SK-N-SH treated with all-trans-retinoic acid at 6 μM for 48 hours (cell line): ENCODE results near the gene EPB42.

Experiments used
- ATAC-seq: fragments of 200-7000 bp; cut with Tn5 transposase; 3 replicates; pipeline ENCODE4 v1.9.1; 2020; ENCODE audit warnings: mild to moderate bottlenecking, moderate library complexity
- ARNTL ChIP-seq: fragments of 450-650 bp; formaldehyde crosslinking; IDR thresholded peaks from 2 replicates; pipeline ENCODE4 v1.5.0; 2020; ENCODE audit warnings: low read depth, mild to moderate bottlenecking, moderate library complexity, borderline replicate concordance
- BACH2 ChIP-seq: fragments of 250-450 bp; sonication (Bioruptor Pico); IDR thresholded peaks from 2 replicates; pipeline ENCODE4 v1.9.0; 2021; ENCODE audit warnings: mild to moderate bottlenecking, borderline replicate concordance
- CSDC2 ChIP-seq: fragments of 250-450 bp; sonication (Bioruptor Pico); IDR thresholded peaks from 2 replicates; pipeline ENCODE4 v1.5.0; 2020; ENCODE audit warnings: mild to moderate bottlenecking, moderate library complexity
- ESRRG ChIP-seq: fragments of 250-450 bp; sonication (Bioruptor Pico); IDR thresholded peaks from 2 replicates; pipeline ENCODE4 v1.6.1; 2021; ENCODE audit warnings: mild to moderate bottlenecking
- GLIS3 ChIP-seq: fragments of 250-450 bp; sonication (Bioruptor Pico); IDR thresholded peaks from 2 replicates; pipeline ENCODE4 v1.5.0; 2020; ENCODE audit warnings: mild to moderate bottlenecking, moderate library complexity
- ISL1 ChIP-seq: fragments of 250-450 bp; sonication (Bioruptor Pico); IDR thresholded peaks from 2 replicates; pipeline ENCODE4 v2.1.2; 2022; ENCODE audit warnings: mild to moderate bottlenecking, moderate library complexity
- OSR1 ChIP-seq: fragments of 250-450 bp; sonication (Bioruptor Pico); IDR thresholded peaks from 2 replicates; pipeline ENCODE4 v1.8.0; 2022; ENCODE audit warnings: moderate library complexity, mild to moderate bottlenecking, inconsistent platforms
- RARB ChIP-seq: fragments of 250-450 bp; sonication (Bioruptor Pico); IDR thresholded peaks from 2 replicates; pipeline ENCODE4 v1.8.0; 2021; ENCODE audit warnings: mild to moderate bottlenecking, moderate library complexity
- SNAI2 ChIP-seq: fragments of 250-450 bp; sonication (Bioruptor Pico); IDR thresholded peaks from 2 replicates; pipeline ENCODE4 v1.5.0; 2020; ENCODE audit warnings: mild to moderate bottlenecking, moderate library complexity
- TCF4 ChIP-seq: fragments of 250-450 bp; sonication (Bioruptor Pico); IDR thresholded peaks from 2 replicates; pipeline ENCODE4 v1.8.0; 2021; ENCODE audit warnings: mild to moderate bottlenecking, moderate library complexity, borderline replicate concordance
- TOX ChIP-seq: fragments of 250-450 bp; sonication (Bioruptor Pico); IDR thresholded peaks from 2 replicates; pipeline ENCODE4 v1.8.0; 2021; ENCODE audit warnings: mild to moderate bottlenecking, moderate library complexity, borderline replicate concordance
- ZC3H10 ChIP-seq: fragments of 250-450 bp; sonication (Bioruptor Pico); IDR thresholded peaks from 2 replicates; pipeline ENCODE4 v1.5.1; 2021; ENCODE audit warnings: mild to moderate bottlenecking, moderate library complexity
- ZFP3 ChIP-seq: fragments of 250-450 bp; sonication (Bioruptor Pico); IDR thresholded peaks from 2 replicates; pipeline ENCODE4 v1.5.0; 2020; ENCODE audit warnings: mild to moderate bottlenecking, moderate library complexity
- ZFP30 ChIP-seq: fragments of 450-650 bp; formaldehyde crosslinking; IDR thresholded peaks from 2 replicates; pipeline ENCODE4 v1.5.0; 2022; ENCODE audit warnings: mild to moderate bottlenecking, moderate library complexity
- ZNF565 ChIP-seq: fragments of 450-650 bp; formaldehyde crosslinking; conservative IDR thresholded peaks from 2 replicates; pipeline ENCODE4 v1.5.0; 2020; ENCODE audit warnings: low read depth, mild to moderate bottlenecking, moderate library complexity
- ZNF70 ChIP-seq: fragments of 450-650 bp; formaldehyde crosslinking; IDR thresholded peaks from 2 replicates; pipeline ENCODE4 v1.5.0; 2020; ENCODE audit warnings: mild to moderate bottlenecking, moderate library complexity
- ZNF8 ChIP-seq: fragments of 450-650 bp; formaldehyde crosslinking; IDR thresholded peaks from 2 replicates; pipeline ENCODE4 v1.5.0; 2020; ENCODE audit warnings: mild to moderate bottlenecking, moderate library complexity
- TF ChIP-seq, protein P1 (sequence below): fragments of 250-450 bp; sonication (Bioruptor Pico); IDR thresholded peaks from 2 replicates; pipeline ENCODE4 v1.5.1; 2021; ENCODE audit warnings: mild to moderate bottlenecking, moderate library complexity
- TF ChIP-seq, protein P2 (sequence below): fragments of 250-450 bp; sonication (Bioruptor Pico); IDR thresholded peaks from 2 replicates; pipeline ENCODE4 v1.5.0; 2020; ENCODE audit warnings: mild to moderate bottlenecking, moderate library complexity
- TF ChIP-seq, protein P3 (sequence below): fragments of 250-450 bp; sonication (Bioruptor Pico); IDR thresholded peaks from 2 replicates; pipeline ENCODE4 v1.5.1; 2020; ENCODE audit warnings: low read depth, mild to moderate bottlenecking, moderate library complexity
- TF ChIP-seq, protein P4 (sequence below): fragments of 250-450 bp; sonication (Bioruptor Pico); IDR thresholded peaks from 2 replicates; pipeline ENCODE4 v1.8.0; 2021; ENCODE audit warnings: low read depth, mild to moderate bottlenecking, moderate library complexity, borderline replicate concordance

EPB42 gene

GRCh38 chr15:43249236-43249635 lies 28.4 kb upstream of the EPB42 start:
- ATAC-seq = no peak
- TF ChIP-seq GLIS3 (CRISPR knock-in tag) (no peak), TCF4 (CRISPR knock-in tag) (no peak), ZFP3 (CRISPR knock-in tag) (no peak), ZNF565 (no peak), OSR1 (CRISPR knock-in tag) (no peak), ZNF70 (CRISPR knock-in tag) (no peak), ZFP30 (CRISPR knock-in tag) (no peak), SNAI2 (CRISPR knock-in tag) (no peak), BACH2 (CRISPR knock-in tag) (no peak), ESRRG (CRISPR knock-in tag) (no peak), ISL1 (no peak), ZC3H10 (CRISPR knock-in tag) (no peak), ZNF8 (CRISPR knock-in tag) (no peak), RARB (CRISPR knock-in tag) (no peak), CSDC2 (CRISPR knock-in tag) (no peak)
- TF ChIP-seq, protein P1, sequence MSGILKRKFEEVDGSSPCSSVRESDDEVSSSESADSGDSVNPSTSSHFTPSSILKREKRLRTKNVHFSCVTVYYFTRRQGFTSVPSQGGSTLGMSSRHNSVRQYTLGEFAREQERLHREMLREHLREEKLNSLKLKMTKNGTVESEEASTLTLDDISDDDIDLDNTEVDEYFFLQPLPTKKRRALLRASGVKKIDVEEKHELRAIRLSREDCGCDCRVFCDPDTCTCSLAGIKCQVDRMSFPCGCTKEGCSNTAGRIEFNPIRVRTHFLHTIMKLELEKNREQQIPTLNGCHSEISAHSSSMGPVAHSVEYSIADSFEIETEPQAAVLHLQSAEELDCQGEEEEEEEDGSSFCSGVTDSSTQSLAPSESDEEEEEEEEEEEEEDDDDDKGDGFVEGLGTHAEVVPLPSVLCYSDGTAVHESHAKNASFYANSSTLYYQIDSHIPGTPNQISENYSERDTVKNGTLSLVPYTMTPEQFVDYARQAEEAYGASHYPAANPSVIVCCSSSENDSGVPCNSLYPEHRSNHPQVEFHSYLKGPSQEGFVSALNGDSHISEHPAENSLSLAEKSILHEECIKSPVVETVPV (CRISPR knock-in tag) = no peak
- TF ChIP-seq, protein P2, sequence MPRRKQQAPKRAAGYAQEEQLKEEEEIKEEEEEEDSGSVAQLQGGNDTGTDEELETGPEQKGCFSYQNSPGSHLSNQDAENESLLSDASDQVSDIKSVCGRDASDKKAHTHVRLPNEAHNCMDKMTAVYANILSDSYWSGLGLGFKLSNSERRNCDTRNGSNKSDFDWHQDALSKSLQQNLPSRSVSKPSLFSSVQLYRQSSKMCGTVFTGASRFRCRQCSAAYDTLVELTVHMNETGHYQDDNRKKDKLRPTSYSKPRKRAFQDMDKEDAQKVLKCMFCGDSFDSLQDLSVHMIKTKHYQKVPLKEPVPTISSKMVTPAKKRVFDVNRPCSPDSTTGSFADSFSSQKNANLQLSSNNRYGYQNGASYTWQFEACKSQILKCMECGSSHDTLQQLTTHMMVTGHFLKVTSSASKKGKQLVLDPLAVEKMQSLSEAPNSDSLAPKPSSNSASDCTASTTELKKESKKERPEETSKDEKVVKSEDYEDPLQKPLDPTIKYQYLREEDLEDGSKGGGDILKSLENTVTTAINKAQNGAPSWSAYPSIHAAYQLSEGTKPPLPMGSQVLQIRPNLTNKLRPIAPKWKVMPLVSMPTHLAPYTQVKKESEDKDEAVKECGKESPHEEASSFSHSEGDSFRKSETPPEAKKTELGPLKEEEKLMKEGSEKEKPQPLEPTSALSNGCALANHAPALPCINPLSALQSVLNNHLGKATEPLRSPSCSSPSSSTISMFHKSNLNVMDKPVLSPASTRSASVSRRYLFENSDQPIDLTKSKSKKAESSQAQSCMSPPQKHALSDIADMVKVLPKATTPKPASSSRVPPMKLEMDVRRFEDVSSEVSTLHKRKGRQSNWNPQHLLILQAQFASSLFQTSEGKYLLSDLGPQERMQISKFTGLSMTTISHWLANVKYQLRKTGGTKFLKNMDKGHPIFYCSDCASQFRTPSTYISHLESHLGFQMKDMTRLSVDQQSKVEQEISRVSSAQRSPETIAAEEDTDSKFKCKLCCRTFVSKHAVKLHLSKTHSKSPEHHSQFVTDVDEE (CRISPR knock-in tag) = no peak
- TF ChIP-seq, protein P3, sequence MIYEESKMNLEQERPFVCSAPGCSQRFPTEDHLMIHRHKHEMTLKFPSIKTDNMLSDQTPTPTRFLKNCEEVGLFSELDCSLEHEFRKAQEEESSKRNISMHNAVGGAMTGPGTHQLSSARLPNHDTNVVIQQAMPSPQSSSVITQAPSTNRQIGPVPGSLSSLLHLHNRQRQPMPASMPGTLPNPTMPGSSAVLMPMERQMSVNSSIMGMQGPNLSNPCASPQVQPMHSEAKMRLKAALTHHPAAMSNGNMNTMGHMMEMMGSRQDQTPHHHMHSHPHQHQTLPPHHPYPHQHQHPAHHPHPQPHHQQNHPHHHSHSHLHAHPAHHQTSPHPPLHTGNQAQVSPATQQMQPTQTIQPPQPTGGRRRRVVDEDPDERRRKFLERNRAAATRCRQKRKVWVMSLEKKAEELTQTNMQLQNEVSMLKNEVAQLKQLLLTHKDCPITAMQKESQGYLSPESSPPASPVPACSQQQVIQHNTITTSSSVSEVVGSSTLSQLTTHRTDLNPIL (CRISPR knock-in tag) = no peak

DNA sequence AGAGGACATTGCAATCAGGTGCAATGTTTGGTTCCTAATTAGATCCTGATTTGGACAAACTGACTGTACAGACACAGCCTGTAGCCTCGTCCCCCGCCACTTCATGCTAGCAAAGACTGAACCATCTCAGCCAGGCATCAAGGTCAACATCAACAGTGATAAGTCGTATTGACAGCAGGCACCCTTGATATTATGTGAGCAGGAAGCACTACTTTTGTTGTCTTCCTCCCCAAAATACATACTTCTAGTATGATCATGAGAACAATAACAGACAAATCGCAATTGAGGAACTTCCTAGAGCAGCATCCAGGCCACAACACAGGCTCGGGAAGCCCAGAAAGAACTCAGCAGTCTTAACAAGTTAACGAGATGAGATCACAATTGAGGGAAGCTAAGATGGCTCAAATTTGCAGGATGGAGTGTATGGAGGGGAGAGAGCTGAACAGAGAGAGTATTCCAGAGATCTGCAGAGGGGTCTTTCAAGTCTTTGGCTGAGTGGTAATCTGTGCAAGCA lies 25.5 kb upstream of the EPB42 start:
- TF ChIP-seq ZFP3 (CRISPR knock-in tag) (no peak), TCF4 (CRISPR knock-in tag) (no peak), ZC3H10 (CRISPR knock-in tag) (no peak), ESRRG (CRISPR knock-in tag) (no peak), ARNTL (no peak), ZNF565 (no peak), CSDC2 (CRISPR knock-in tag) (no peak), ZNF8 (CRISPR knock-in tag) (no peak), TOX (no peak), OSR1 (CRISPR knock-in tag) (no peak), RARB (CRISPR knock-in tag) (no peak), GLIS3 (CRISPR knock-in tag) (no peak)
- TF ChIP-seq, protein P3 (CRISPR knock-in tag) = no peak
- TF ChIP-seq, protein P4, sequence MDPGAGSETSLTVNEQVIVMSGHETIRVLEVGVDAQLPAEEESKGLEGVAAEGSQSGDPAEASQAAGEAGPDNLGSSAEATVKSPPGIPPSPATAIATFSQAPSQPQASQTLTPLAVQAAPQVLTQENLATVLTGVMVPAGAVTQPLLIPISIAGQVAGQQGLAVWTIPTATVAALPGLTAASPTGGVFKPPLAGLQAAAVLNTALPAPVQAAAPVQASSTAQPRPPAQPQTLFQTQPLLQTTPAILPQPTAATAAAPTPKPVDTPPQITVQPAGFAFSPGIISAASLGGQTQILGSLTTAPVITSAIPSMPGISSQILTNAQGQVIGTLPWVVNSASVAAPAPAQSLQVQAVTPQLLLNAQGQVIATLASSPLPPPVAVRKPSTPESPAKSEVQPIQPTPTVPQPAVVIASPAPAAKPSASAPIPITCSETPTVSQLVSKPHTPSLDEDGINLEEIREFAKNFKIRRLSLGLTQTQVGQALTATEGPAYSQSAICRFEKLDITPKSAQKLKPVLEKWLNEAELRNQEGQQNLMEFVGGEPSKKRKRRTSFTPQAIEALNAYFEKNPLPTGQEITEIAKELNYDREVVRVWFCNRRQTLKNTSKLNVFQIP (CRISPR knock-in tag) = no peak
- TF ChIP-seq, protein P1 (CRISPR knock-in tag) = no peak
- ATAC-seq = no peak
